ENCODE measurements around the gene UPB1. TPM values are rescaled to one million over a fixed set of nuclear protein-coding genes. Genes with fewer than 3 reads are reported as not detected.

The UPB1 gene
- total and polyA plus RNA-seq, 7 donors = 0.07 to 0.82 (median 0.18) TPM

DNA sequence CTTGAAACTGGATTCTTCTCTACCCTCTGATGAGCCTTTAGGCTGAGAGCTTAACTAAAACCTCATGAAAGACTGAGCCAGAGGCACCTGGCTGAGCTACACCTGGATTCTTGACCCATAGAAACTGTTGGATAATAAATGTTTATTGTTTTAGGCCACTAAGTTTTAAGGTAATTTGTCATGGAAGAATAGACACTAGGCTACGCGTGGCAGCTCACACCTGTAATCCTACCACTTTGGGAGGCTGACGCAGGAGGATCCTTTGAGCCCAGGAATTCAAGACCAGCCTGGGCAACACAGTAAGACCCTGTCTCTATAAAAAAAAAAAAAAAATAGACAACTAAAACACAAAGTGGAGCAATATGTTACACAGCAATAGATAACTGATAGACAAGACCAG, 29.2 kb upstream of the UPB1 start:
- TF ChIP-seq, protein P1, sequence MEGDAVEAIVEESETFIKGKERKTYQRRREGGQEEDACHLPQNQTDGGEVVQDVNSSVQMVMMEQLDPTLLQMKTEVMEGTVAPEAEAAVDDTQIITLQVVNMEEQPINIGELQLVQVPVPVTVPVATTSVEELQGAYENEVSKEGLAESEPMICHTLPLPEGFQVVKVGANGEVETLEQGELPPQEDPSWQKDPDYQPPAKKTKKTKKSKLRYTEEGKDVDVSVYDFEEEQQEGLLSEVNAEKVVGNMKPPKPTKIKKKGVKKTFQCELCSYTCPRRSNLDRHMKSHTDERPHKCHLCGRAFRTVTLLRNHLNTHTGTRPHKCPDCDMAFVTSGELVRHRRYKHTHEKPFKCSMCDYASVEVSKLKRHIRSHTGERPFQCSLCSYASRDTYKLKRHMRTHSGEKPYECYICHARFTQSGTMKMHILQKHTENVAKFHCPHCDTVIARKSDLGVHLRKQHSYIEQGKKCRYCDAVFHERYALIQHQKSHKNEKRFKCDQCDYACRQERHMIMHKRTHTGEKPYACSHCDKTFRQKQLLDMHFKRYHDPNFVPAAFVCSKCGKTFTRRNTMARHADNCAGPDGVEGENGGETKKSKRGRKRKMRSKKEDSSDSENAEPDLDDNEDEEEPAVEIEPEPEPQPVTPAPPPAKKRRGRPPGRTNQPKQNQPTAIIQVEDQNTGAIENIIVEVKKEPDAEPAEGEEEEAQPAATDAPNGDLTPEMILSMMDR (IDR thresholded peaks at IDR 0.05) = no peak

DNA sequence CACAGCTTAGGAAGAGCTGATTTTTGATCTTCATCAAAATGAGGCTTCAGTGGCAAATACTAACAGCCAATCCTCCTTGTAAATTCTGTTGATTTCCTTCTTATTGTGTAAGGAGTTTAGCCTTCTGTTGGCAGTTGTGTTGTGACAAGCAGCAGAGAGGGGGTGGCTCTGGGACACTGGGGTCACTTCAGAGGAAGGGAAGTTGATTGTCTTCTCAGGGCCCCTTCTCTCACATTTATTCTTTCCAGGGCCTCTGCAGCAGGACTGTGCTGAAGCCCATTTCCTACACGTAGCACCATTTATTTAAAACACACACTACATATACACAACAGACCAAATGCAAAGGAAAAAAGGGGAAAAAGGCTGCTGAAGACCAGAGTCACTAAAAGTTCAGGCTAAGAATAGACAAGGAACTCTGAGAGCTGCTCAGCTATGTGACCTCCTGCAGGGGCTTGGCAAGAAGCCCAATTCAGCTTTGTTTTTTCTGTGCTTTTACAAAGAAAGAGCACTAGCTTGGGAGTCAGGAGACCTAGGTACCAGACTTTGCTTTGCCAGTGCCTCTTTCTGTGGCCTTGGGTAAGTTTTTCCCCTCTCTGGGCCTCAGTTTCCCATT, 28.3 kb upstream of the UPB1 start:
- WGBS, 3 donors = 26 to 63% (median 53%) methylated on average over 1 of the region's 1 CpG
- DNase-seq = no peak

More for the DNA sequence above, 29.2 kb upstream of the UPB1 start:
- H3K4me1 ChIP-seq = peaks cover 19% of the 10 kb centered on the region
- DNase-seq (no peak), ATAC-seq (no peak)
- H3K27me3 ChIP-seq (ENCODE audit: insufficient read depth in 3 of 3, low read length in 2 of 3) = no peaks in the 10 kb centered on the region
- no peak overlapping the region for H3K4me3 ChIP-seq
- intact Hi-C loops (cut with DNase I) = no loop called here
- WGBS, 3 donors = 98 to 100% (median 100%) methylated on average over 3 of the region's 3 CpGs
- H3K9me3 ChIP-seq = no peaks in the 10 kb centered on the region
- peak overlapping the region; percentile 4 for H3K27ac ChIP-seq
- no peaks in the 10 kb centered on the region for H3K36me3 ChIP-seq (ENCODE audit: insufficient read depth in 1 of 2, low read depth in 1 of 2)

DNA sequence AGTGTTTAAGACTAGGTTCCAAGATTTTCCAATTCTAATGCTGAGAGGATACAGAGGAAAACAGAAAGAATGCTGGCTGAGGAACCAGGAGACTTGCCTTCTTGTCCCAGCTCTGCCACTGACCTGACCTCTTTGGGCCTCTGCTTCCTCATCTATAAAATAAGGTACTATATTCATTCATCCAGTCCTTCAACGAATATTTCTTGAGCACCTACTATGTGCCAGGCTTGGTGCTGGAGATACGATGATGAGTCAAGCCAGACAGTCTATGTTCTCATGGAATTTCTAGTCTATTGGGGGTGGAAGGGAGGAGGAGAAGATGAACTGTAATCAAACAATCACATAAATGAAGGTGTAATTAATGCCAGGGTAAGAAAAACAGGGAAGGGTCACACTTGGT, 27.8 kb upstream of the UPB1 start:
- DNase-seq = no peak
- TF ChIP-seq, protein P1 (IDR thresholded peaks at IDR 0.05) = no peak
- Histone ChIP-seq H3K4me1 (peaks cover 19% of the 10 kb centered on the region), H3K9me3 (no peaks in the 10 kb centered on the region), H3K4me3 (no peak overlapping the region), H3K27ac (no peak overlapping the region), H3K27me3 (ENCODE audit: insufficient read depth in 3 of 3, low read length in 2 of 3) (no peaks in the 10 kb centered on the region), H3K36me3 (ENCODE audit: insufficient read depth in 1 of 2, low read depth in 1 of 2) (no peaks in the 10 kb centered on the region)
- intact Hi-C loops (cut with DNase I) = no loop called here
- ATAC-seq = no peak
- WGBS, 3 donors = 65 to 77% (median 76%) methylated on average over 2 of the region's 2 CpGs

More for the DNA sequence above, 28.3 kb upstream of the UPB1 start:
- H3K36me3 ChIP-seq (ENCODE audit: insufficient read depth in 1 of 2, low read depth in 1 of 2) = no peaks in the 10 kb centered on the region
- no peak for ATAC-seq
- H3K27me3 ChIP-seq (ENCODE audit: insufficient read depth in 3 of 3, low read length in 2 of 3) = no peaks in the 10 kb centered on the region
- H3K4me1 ChIP-seq = peaks cover 19% of the 10 kb centered on the region
- intact Hi-C loops (cut with DNase I) = no loop called here
- no peak overlapping the region for H3K4me3 ChIP-seq
- H3K9me3 ChIP-seq = no peaks in the 10 kb centered on the region
- peak overlapping the region; percentile 17 for H3K27ac ChIP-seq
- TF ChIP-seq, protein P1 (IDR thresholded peaks at IDR 0.05) = no peak

DNA sequence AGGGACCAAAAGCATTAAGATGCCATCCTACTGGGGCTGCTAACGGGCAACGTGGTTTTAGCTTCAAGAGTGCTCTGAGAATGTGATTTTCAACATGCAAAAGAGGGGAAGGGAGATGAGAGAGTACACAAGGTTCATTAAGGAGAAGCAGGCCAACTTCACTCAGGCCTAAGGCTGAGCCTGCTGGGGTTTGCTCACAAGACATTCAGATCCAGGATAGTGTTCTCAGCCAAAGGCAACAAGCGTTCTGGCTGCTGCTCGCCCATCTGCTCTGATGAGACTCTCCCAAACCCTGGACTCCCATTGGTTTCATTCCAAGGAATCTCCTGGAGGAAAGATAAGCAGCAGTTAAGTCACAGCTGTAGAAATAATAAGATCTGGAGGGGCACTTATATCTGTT, 23.6 kb upstream of the UPB1 start:
- intact Hi-C loops (cut with DNase I) = no loop called here
- peak; percentile 66 to 81 for DNase-seq

More for the DNA sequence above, 23.6 kb upstream of the UPB1 start:
- peak in 2 of 4 donors; percentile 63 to 65 for ATAC-seq
- H3K27me3 ChIP-seq (ENCODE audit: insufficient read depth in 3 of 3, low read length in 2 of 3) = no peaks in the 10 kb centered on the region
- WGBS, 3 donors = 56 to 72% (median 57%) methylated on average over 4 of the region's 4 CpGs
- TF ChIP-seq, protein P1 (IDR thresholded peaks at IDR 0.05) = no peak
- H3K4me3 ChIP-seq = no peak overlapping the region
- no peaks in the 10 kb centered on the region for H3K9me3 ChIP-seq
- peaks cover 7% of the 10 kb centered on the region for H3K4me1 ChIP-seq
- no peaks in the 10 kb centered on the region for H3K36me3 ChIP-seq (ENCODE audit: insufficient read depth in 1 of 2, low read depth in 1 of 2)
- H3K27ac ChIP-seq = no peak overlapping the region
